Cerebellar nuclear complex (tissue), 1 donor: ENCODE results near the gene MSH5.
A peak's percentile ranks its signal among the peaks of the same experiment; 100 is the strongest.
"Not testable (repeated sequence)": the region's sequence is repeated elsewhere in the genome, so short reads cannot be mapped to it uniquely, and the experiment has no call there.

ENCODE experiments used
- DNase-seq, 2 experiments: peaks; one replicate each; lab custom pipeline; 2025; lab: John Stamatoyannopoulos, UW

Gene MSH5

DNA sequence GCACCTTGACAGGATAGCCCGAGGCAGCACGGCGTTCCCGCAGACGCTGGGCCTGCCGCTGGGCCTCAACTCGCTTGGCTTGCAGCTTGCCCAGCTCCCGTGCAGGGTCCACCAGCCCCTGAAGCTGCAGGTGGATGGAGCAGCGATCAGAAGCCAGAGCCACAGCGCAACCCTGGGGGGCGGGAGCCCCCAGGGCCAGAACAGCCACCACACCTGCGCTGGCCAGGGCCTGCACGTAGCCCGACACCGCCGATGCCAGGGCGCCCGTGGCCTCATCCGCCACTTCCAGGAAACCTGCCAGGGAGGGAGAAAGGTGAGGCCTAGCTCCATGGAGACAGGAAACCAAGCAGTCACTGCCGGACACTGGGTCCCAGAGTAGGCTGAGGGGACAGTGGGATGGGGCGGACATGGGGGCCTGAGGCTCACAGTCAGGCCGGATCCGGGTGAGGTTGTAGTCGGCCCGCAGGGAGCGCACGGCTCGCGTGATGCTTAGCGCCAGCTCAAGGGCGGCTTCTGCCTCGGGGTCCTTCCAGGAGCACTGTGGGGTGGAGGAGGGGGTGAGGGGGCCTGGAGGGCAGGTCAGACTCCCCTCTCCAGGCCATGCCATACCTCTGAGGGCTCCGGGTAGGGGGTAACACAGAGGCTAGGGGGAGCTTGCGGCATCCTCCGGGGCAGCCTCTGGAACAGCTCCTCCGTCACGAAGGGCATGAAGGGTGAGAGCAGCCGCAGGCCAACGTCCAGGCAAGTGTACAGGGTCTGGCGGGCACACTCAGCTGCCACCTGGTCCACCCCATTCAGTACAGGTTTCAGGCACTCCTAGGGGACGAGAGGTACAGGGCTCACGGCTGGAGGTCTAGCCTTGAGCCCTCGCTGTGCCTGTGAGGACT, 39.4 kb downstream of the MSH5 start:
- no peak for DNase-seq

DNA sequence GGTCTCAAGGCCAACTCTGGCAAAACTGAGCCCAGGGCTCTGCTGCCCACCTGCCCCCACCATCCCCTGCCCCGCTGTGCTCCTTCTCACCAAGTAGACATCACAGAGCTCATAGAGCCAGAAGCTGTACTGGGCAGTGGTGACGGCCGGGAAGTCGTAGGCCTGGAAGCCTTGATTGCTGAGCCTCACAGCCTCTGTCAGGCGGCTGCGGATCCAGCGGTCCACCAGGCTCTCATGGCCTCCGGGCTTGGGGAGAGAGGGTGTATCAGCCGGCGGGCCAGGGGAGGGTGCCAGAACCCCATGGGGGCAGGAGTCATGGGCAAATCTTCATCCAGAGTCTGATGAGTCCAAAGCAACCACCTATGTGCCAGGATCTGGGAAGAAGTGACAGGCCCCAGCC, 40.1 kb downstream of the MSH5 start:
- DNase-seq = no peak

DNA sequence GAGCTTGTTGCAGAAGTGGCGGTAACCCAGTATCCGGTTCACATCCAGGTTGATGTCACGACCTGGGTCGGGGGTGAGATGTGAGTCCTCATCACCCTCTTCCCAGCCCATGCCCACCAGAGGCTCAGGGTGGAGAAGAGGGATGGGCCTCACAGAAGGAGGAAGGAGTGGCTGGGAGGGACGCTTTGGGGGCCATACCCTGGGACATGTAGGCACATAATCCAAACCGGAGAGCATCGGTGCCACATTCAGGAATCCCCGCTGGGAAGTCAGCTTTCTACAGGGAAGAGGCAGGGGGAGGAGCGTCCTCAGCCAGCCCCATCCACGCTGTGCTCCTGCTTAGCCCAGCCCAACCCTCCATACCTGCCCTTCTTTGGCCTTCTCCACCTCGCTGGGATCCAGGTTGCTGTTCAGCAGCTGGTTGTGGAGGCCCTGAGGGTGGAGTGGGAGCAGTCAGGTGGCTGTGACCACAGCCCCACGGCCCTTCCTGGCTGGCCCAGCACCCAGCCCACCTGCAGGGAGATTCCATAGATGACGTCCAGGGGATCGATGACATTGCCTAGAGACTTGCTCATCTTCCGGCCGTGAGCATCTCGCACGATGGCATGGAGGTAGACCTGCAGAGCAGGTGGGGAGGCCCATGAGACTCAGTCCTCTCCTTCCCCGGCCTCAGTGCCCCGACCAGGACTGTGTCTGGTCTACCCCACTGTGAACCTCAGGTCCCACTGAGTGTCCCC, 40.9 kb downstream of the MSH5 start:
- no peak for DNase-seq

DNA sequence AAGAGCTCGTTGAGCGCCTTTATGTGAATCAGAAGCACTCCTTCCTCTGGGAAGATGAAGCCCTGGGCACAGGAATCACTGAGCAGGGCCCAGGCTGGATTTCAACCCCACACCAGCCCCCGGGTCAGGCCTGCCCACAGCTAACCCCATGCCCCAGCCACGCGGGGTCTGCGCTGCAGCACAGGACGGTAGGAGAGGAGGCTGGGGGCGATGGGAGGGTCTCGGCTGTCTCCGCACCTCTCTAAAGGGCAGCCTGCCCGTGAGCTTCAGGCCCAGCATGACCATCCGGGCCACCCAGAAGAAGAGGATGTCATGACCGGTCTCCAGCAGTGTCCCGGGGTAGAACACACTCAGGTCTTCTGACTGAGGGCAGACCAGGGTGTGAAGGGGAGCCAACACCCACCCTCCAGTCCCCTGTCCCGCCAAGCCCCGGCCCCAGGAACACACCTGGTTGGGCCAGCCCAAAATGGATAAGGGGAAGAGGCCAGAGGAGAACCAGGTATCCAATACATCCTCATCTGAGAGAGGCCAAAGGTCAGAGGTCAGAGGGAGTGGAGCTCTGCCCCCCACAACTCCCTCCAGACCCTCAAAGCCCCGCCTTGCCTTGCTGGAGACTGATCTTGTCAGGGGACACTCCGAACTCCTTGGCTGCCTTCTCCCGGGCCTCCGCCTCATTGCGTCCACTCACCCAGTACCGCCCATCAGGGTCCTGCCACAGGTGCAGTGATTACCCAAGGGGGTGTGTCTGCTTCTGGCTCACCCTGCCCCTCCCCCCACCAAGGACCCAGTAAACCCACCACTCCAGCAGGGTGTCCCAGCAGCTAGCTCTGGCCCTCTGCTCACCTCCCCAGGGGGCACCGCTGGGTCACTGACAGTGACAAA, 41.7 kb downstream of the MSH5 start:
- no peak for DNase-seq

DNA sequence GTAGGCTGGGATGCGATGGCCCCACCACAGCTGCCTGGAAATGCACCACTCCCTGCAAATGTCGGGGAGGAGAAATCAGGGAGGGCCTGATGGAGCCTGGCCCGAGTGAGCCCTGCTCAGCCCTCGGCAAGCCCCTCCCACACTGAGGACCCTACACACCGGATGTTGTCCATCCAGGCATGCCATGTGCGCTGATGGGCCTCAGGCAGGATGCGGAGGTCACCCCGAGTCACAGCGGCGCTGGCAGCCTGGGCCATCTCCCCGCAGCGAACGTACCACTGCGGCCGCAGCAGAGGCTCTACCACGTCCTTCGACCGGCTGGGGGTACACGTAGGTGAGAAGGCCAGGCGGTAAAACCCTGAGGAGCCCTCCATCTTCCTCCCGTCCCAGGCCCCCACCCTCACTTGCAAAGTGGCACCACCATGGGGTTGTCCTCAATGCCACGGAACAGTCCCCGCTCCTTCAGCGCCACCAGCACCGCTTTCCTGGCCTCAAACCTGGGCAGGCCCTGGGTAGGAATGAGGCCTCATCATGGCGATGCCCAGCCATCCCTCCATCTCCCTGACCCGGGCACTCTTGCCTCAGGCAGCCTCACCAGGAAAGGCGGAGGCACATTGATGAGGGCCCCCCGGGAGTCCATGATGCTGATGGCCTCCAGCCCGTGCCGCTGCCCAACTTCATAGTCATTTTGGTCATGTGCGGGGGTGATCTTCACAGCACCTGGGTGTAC, 42.5 kb downstream of the MSH5 start:
- DNase-seq = no peak

DNA sequence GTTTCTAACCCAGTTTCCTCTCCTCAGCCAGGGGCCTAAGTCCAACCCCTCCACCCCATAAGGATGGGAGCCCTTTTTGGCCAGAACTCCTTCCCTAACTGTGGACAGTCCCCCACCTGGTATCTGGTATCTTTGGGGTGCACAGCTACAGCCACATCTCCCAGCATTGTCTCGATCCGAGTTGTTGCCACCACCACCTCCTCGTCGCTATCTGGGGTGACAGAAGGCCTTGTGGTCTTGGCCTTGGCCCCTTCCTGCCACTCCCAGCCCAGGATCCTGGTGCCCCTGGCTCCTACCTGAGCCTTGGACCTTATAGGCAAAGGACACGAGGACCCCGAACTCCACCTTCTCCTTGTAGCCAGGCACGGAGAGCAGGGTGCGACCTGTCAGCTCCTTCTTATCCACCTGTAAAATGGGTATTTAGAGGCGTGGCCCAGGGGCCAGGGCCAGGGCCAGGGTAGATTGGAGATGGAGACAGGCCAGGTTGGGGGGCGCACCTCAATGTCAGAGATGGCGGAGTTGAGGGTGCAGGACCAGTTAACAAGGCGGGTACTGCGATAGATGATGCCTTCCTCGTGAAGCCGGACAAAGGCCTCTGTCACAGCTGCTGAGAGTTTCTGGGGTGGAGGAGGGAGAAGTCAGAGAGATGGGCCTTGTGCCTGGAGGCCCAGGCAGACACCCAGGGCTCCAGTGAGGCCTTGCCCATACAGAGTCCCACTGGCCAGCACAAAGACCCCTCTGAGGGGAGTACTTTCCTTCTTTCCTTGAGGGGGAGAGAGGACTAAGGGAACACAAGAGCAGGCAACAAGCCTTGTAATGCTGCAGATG, 44.5 kb downstream of the MSH5 start:
- DNase-seq = no peak

DNA sequence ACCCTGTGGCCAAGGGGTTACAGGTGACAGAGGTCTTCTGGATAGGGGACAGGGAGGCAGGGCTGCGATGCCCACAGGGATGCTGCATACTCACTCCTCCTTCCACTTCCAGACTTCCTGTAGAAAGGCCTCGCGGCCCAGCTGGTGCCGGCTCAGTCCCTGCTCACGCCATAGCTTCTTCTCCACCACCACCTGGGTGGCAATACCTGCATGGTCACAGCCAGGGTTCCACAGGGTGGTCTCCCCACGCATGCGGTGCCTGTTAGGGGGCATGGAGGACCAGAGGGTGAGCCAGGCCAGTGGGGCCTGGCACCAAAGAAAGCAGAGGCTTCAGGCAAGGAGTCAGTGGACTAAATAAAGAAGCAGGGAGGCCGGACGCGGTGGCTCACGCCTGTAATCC, 45.7 kb downstream of the MSH5 start:
- no peak for DNase-seq

DNA sequence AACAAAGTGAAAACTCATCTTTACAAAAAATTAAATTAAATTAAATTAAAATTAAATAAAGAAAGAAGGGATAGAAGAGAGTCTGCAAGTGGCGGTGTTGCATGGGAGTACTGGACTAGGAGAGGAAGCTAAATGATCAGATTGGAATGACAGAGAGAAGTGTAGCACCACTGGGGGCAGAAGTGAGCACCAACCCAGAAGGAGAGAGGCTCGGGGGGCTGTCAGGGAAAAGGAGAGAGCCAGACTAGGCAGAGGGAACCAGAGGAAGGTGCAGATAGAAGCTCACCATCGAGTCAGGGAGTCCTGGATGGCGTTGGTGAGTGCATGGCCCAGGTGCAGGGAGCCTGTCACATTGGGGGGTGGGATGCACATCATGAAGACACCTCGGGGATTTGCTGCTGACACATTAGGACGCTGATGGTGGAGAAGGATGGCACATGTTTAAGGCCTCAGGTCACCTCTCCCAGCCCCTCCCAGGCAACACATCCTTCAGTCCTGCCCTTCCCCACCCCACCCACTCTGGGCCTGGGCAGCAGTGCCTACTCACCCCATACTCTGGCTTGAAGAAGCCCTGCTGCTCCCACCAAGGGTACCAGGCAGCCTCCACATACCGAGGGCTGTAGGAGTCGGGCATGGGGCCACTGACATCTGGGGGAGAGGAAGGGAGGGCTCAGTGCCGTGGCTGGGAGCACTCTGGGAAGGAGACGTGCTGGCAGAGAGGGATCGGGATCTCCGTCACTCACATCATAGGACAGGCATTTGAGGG, 51.7 kb downstream of the MSH5 start:
- DNase-seq = no peak

DNA sequence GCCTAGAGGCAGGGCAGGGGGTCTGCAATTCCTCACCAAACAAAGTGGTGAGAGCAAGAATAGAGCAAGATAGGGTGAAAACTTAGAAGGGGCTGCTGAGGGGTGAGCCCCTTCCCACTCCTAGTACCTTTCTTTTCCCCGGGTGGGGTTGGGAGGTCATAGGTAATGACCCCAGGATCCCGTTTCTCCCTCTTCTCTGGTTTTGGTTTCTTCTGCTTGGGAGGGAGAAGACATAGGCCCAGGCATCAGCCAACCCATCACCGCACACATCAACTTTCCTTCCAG, 52.2 kb downstream of the MSH5 start:
- DNase-seq = no peak

DNA sequence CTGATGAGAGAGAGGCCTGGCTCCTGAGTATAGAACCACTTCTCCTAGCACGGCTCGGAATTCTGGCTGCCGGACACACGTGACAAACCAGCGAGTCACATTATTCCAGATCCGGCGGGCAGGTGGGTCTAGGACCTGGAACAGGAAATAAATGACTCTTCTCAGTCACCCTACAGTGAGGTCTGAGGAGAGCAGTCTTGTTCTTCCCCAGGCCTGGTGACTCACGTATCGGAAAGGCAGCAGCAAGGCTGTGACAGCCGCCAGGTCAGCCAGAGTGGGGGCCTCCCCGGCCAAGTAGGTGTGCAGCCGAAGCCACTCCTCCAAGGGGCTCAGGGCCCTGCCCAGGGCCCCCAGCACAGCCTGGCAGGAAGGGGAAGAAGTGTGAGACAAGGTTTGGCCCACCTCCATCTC, 53.0 kb downstream of the MSH5 start:
- DNase-seq = no peak

DNA sequence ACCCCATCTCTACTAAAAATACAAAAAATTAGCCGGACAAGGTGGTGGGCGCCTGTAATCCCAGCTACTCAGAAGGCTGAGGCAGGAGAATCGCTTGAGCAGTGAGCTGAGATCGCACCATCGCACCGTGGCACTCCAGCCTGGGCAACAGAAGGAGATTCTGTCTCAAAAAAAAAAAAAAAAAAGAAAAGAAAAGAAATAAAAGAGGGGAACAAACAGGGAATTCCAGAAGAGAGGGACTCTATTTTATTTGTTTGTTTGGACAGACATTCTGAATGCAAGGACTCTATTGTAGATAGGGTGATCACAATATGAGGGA, 54.1 kb downstream of the MSH5 start:
- not testable (repeated sequence) for DNase-seq

DNA sequence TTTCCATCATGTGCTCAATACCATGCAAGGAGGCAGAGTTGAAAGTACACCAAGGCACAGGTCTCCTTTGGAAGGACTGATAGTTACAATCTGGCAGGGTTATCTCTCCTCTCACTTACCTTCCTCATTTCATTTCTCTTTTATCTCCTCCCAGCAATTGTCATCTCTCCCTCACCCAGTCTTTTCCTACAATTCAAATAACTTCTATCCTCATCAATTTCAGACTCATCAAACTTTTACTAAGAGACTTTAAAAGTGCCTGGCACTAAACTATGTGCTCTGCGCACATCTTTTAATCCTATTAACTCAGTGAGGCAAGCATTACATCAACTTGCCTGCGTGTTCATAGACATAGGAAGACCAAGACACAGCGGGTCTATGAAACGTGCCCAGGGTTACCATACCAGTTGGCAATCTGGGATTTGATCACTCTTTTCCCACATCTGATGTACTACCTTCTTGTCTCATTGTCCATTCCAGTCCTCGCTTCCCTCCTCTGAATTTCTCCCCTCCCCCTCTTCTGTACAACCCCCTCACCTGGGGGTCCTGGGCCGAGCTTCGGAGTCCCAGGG, 54.6 kb downstream of the MSH5 start:
- DNase-seq = no peak

DNA sequence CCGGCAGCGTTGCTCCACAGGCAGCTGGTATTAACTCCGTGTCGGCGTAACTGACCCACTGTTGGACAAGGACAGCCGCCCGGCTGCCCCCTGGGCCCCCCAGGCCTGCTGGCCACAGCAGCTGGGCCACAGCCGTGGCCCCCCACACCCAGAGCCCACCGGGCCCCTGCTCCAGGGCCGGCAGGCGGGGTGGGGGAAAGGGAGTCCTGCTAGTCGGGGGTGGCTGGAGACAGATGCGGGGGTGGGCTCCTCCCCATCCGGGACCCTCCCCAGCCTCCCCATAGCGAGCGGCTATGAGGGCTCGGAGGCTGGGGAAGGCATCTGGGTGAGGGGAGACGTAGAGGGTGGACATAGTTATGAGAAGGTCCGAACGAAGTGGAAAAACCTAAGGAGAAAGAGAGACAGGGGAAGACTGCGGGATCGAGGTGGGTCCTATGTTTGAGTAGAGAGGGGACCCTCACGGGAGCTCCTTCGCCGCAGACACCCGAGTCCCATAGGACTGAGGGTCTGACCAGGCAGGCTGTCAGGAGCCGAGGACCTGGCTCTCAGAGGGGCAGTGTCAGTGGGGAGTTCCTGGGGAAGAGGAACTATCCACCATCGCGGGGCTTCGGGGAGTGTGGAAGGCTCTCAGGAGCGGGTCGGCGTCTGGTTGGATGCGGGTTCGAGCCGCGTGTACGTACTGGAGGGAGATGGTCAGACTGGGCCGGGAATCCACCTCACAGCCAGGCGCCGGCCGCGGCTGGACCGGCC, 55.2 kb downstream of the MSH5 start:
- no peak for DNase-seq

DNA sequence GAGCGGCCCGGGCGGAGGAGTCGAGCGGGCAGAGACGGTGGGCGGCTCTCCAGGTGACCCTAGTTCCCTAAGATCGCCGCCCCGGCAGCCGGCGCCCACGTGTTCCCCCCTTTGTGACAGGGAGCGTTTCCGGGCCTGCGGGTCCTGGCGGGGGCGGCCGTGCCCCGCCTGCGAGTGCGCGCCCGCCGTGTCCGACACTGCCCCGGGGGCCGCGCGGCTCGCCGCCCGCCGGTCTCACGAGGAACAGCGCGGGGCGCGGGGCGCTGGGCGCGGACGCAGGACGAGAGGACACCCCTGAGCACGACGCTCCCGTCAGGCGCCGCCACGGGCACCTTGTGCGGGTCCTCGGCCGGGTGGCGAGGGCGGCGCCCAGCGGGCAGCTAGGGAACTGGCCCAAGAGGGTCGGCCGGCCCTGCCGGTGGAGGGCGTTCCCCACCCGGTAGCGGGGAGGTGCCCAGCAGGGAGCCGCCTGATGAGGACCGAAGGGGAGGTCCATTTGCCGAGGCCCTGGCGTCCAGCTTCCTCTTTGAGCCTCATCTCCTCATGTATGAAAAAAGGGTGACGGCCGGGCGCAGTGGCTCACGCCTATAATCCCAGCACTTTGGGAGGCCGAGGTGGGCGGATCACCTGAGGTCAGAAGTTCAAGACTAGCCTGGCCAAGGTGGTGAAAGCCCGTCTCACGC, 56.0 kb downstream of the MSH5 start, which contains the start of gene VARS1:
Gene VARS1, minus strand, starts transcription at position 137 of the 683 bp plus-strand sequence. CDS start 535 bp downstream, outside the sequence.
- peak in 1 of 2 experiments; percentile 34 for DNase-seq

DNA sequence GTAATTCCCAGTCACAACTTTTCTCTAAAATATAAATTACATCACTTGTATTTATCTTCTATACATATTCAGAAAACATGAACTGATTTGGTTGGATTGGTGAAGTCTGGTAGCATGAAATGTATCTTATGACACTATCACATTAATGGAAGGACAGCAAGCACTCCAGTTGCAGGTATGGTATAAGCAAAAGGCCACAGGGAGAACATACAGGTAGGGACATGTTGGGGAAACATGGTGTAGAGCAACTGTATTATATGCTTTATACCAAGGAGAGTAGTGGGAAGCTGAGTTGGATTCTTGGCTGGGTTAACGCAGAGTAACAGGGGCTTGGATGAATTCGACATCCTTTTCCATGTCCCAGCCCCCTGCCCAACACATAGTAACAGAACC, 57.2 kb downstream of the MSH5 start:
- DNase-seq = no peak

DNA sequence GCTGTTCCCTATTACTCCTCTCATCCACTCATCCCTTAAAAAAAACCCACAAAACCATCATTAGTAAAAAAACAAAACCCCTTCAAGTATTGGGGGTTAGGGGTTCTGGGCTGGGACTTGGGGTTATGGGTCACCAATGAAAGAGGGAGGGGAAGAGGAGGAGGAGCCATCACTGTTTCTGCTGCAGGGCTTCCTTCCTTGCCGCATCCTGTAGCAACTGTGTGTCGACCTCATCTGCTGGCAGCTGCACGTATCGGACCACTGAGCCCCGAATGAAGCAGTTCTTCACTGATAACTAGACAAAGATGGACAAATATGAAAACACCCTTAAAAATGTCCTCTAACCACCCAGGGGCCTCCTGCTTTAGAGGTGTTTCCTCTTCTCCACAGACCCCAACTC, 57.8 kb downstream of the MSH5 start:
- no peak for DNase-seq

DNA sequence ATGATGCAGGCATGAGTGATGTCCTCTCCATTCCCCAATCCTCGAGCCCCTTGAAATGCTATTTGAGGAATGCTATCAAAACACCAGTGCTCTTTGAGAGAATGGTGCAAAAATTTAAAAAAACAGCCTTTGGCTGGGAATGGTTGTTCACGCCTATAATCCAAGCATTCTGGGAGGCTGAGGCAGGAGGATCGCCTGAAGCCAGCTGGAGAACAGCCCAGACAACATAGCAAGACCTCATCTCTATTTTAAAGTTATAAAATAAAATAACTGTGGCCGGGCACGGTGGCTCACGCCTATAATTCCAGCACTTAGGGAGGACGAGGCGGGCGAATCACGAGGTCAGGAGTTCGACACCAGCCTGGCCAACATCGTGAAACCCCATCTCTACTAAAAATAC, 60.0 kb downstream of the MSH5 start:
- DNase-seq = no peak
